Activated T-helper 2 cell treated with anti-CD3 and anti-CD28 coated beads, Interferon-gamma antibody, Interleukin-2, Interleukin-4, amounts not matched to agents 10 μg/mL and 5 μg/mL and 100 μg/mL, durations not matched to agents 14 hours and 24 hours and 36 hours (primary cell): ENCODE results near the gene PTGR2. TPM values are rescaled to one million over a fixed set of nuclear protein-coding genes. Genes with fewer than 3 reads are reported as not detected.
A peak's percentile ranks its signal among the peaks of the same experiment; 100 is the strongest.
"Not testable (repeated sequence)": the region's sequence is repeated elsewhere in the genome, so short reads cannot be mapped to it uniquely, and the experiment has no call there.

Experiments used
- DNase-seq: peaks from one replicate; pipeline ENCODE4 v3.0.0; 2021; ENCODE audit warnings: low spot score
- H3K27ac Mint-ChIP-seq: one replicate; pipeline ENCODE4 v1.8.0; 2021; ENCODE audit warnings: mixed read lengths
- H3K27me3 Mint-ChIP-seq: one replicate; pipeline ENCODE4 v1.8.0; 2021; ENCODE audit warnings: low read depth, mixed read lengths
- H3K36me3 Mint-ChIP-seq: one replicate; pipeline ENCODE4 v1.8.0; 2021; ENCODE audit warnings: low read depth, mixed read lengths
- H3K4me1 Mint-ChIP-seq: one replicate; pipeline ENCODE4 v1.8.0; 2021; ENCODE audit warnings: low read depth, mixed read lengths
- H3K4me3 Mint-ChIP-seq: one replicate; pipeline ENCODE4 v1.8.0; 2021; ENCODE audit warnings: low read depth, mild to moderate bottlenecking, moderate library complexity, mixed read lengths
- H3K9me3 Mint-ChIP-seq: one replicate; pipeline ENCODE4 v1.8.0; 2021; ENCODE audit warnings: mixed read lengths
- intact Hi-C: fragments of 100-400 bp; cut with micrococcal nuclease; formaldehyde crosslinking; loops from one replicate; pipeline ENCODE4 v1.15.1; 2023
- total RNA-seq: library from RNA; stranded (reverse); gene quantifications from 2 replicates; pipeline ENCODE4 v1.2.3, GENCODE V29; 2022

PTGR2 gene
- total RNA-seq, 1 donor from 2014 or later: 1.6 TPM

GRCh38 chr14:73877790-73878189, 26.2 kb downstream of the PTGR2 start:
- H3K4me3 Mint-ChIP-seq: no peak overlapping the region

DNA sequence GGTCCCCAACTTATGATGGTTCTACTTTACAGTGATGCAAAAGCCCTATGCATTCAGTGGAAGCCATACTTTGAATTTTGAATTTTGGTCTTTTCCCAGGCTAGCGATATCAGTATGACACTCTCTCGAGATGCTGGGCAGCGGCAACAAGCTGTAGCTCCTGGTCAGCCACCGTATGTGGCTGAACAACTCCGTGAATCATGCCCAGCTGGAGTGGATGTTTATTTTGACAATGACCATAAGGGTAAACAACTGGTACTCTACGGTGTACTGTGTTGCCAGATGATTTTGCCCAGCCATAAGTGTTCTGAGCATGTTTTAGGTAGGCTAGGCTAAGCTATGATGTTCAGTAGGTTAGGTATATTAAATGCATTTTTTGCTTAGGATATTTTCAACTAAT, 26.8 kb downstream of the PTGR2 start:
- H3K27me3 Mint-ChIP-seq: no peaks in the 10 kb centered on the region
- H3K36me3 Mint-ChIP-seq: no peaks in the 10 kb centered on the region
- intact Hi-C loops: no loop called here
- no peaks in the 10 kb centered on the region for H3K9me3 Mint-ChIP-seq
- no peak overlapping the region for H3K27ac Mint-ChIP-seq
- no peak for DNase-seq
- no peak overlapping the region for H3K4me3 Mint-ChIP-seq
- peaks cover 2% of the 10 kb centered on the region for H3K4me1 Mint-ChIP-seq

More at GRCh38 chr14:73877790-73878189, 26.2 kb downstream of the PTGR2 start:
- no peaks in the 10 kb centered on the region for H3K36me3 Mint-ChIP-seq
- H3K27me3 Mint-ChIP-seq: no peaks in the 10 kb centered on the region
- DNase-seq: no peak
- no peak overlapping the region for H3K27ac Mint-ChIP-seq
- no peaks in the 10 kb centered on the region for H3K9me3 Mint-ChIP-seq
- intact Hi-C loops: no loop called here
- H3K4me1 Mint-ChIP-seq: peaks cover 2% of the 10 kb centered on the region

- no peak for DNase-seq
- Mint-ChIP-seq H3K4me1 (peaks cover 2% of the 10 kb centered on the region), H3K4me3 (no peak overlapping the region), H3K36me3 (no peaks in the 10 kb centered on the region), H3K9me3 (no peaks in the 10 kb centered on the region), H3K27ac (no peak overlapping the region), H3K27me3 (no peaks in the 10 kb centered on the region)
- intact Hi-C loops: no loop called here
Observed at GRCh38 chr14:73879027-73879426, 27.4 kb downstream of the PTGR2 start.

GRCh38 chr14:73884438-73885190, 33.0 kb downstream of the PTGR2 start:
- no peaks in the 10 kb centered on the region for H3K27me3 Mint-ChIP-seq
- intact Hi-C loops: loop anchor here (5.0 kb wide), 1 partner anchor 68 kb away; the partner anchor contains the start of genes COQ6 and FAM161B
- H3K9me3 Mint-ChIP-seq: no peaks in the 10 kb centered on the region
- DNase-seq: no peak
- H3K4me1 Mint-ChIP-seq: peaks cover 37% of the 10 kb centered on the region
- peaks cover 29% of the 10 kb centered on the region for H3K36me3 Mint-ChIP-seq
- H3K27ac Mint-ChIP-seq: peak overlapping the region; percentile 98
- H3K4me3 Mint-ChIP-seq: peak overlapping the region; percentile 84

GRCh38 chr14:73886449-73887317, 35.1 kb downstream of the PTGR2 start, which contains the start of gene ZNF410:
TSS of gene ZNF410 (plus strand) at chr14:73886859. CDS start at chr14:73892176, 5,317 bp downstream.
- Mint-ChIP-seq H3K27ac (peak within 1 kb of the TSS; percentile 98), H3K4me1 (peaks cover 39% of the 10 kb centered on the region)

GRCh38 chr14:73887318-73887616, 35.6 kb downstream of the PTGR2 start:
- peak overlapping the region; percentile 98 for H3K27ac Mint-ChIP-seq
- intact Hi-C loops: loop anchor here (2.0 to 5.0 kb wide), 4 partner anchors 65 to 198 kb away; partner anchors contain the start of genes ALDH6A1, BBOF1, COQ6 and ENTPD5
- peak overlapping the region; percentile 84 for H3K4me3 Mint-ChIP-seq
- H3K9me3 Mint-ChIP-seq: no peaks in the 10 kb centered on the region
- H3K27me3 Mint-ChIP-seq: no peaks in the 10 kb centered on the region
- peaks cover 43% of the 10 kb centered on the region for H3K4me1 Mint-ChIP-seq
- peaks cover 45% of the 10 kb centered on the region for H3K36me3 Mint-ChIP-seq
- no peak for DNase-seq

More at GRCh38 chr14:73886449-73887317, 35.1 kb downstream of the PTGR2 start, which contains the start of gene ZNF410:
- peak; percentile 84 for DNase-seq
- H3K4me3 Mint-ChIP-seq: peak within 1 kb of the TSS; percentile 84
- intact Hi-C loops: loop anchor here (1.0 to 5.0 kb wide), 6 partner anchors 66 to 198 kb away; partner anchors contain the start of genes ALDH6A1, BBOF1, COQ6 and ENTPD5
- no peaks in the 10 kb centered on the region for H3K9me3 Mint-ChIP-seq
- H3K36me3 Mint-ChIP-seq: peaks cover 40% of the 10 kb centered on the region
- no peaks in the 10 kb centered on the region for H3K27me3 Mint-ChIP-seq

DNA sequence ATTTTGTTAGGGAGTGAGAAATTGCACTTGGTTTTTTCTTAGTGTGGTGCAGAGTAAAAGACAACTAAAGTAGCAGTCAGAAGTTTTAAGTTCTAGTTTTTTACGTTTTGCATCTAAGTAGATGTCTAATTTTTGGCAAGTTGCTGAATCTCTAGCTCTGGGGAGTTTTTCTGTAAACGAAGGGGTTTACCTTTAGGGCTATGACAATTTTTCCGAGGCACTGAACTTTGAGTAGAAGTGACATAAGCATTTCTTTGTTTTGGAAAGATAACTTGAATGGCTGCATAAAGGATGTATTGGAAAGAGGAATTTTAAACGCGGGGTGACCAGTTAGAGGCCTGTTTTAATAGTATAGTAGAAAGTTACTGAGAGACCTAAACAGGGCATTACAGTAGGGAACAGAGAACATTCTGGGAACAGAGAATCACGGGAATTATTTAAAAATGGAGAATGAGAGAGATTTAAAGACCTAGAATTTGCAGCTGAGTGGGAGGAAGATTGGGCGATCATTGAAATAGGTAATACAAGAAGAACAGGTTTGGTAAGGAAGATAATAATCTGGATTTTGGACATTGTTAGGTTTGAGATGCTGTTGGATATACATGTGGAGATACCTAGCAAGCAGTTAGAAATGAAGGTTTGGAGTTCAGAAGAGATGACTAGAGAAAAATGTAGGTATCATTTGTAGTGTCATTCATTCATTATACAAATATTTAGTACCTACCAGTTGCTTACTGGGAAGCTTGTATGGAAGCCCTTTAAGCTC, 36.2 kb downstream of the PTGR2 start:
- peaks cover 45% of the 10 kb centered on the region for H3K36me3 Mint-ChIP-seq
- intact Hi-C loops: loop anchor here (2.0 to 5.0 kb wide), 4 partner anchors 64 to 197 kb away; partner anchors contain the start of genes ALDH6A1, BBOF1, COQ6 and ENTPD5

DNA sequence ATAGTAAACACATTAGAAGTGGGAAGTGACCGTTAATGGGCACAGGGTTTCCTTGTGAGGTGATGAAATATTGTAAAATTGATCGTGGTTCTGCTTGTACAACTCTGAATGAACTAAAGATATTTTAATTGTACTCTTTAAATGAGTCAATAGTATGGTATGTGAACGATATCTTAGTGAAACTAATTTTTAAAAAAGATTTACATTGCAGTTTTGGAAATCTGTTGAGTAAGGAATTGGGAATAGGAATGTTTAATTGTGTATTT, 36.8 kb downstream of the PTGR2 start:
- Mint-ChIP-seq H3K4me3 (peak overlapping the region; percentile 84), H3K36me3 (peaks cover 45% of the 10 kb centered on the region), H3K27me3 (no peaks in the 10 kb centered on the region), H3K9me3 (no peaks in the 10 kb centered on the region), H3K4me1 (peaks cover 43% of the 10 kb centered on the region), H3K27ac (peak overlapping the region; percentile 98)
- intact Hi-C loops: loop anchor here (5.0 kb wide), 1 partner anchor 64 kb away; the partner anchor contains the start of genes COQ6 and FAM161B
- no peak for DNase-seq

More for the DNA sequence above, 36.2 kb downstream of the PTGR2 start:
- Mint-ChIP-seq H3K27me3 (no peaks in the 10 kb centered on the region), H3K4me3 (peak overlapping the region; percentile 84), H3K4me1 (peaks cover 43% of the 10 kb centered on the region), H3K9me3 (no peaks in the 10 kb centered on the region), H3K27ac (peak overlapping the region; percentile 98)
- no peak for DNase-seq

- no peaks in the 10 kb centered on the region for H3K27me3 Mint-ChIP-seq
- H3K4me1 Mint-ChIP-seq: peaks cover 43% of the 10 kb centered on the region
- peak overlapping the region; percentile 84 for H3K4me3 Mint-ChIP-seq
- peaks cover 49% of the 10 kb centered on the region for H3K36me3 Mint-ChIP-seq
- no peak for DNase-seq
- intact Hi-C loops: loop anchor here (5.0 kb wide), 1 partner anchor 63 kb away; the partner anchor contains the start of genes COQ6 and FAM161B
- H3K27ac Mint-ChIP-seq: peak overlapping the region; percentile 24
- H3K9me3 Mint-ChIP-seq: no peaks in the 10 kb centered on the region
Observed at GRCh38 chr14:73888971-73889370, 37.3 kb downstream of the PTGR2 start.

DNA sequence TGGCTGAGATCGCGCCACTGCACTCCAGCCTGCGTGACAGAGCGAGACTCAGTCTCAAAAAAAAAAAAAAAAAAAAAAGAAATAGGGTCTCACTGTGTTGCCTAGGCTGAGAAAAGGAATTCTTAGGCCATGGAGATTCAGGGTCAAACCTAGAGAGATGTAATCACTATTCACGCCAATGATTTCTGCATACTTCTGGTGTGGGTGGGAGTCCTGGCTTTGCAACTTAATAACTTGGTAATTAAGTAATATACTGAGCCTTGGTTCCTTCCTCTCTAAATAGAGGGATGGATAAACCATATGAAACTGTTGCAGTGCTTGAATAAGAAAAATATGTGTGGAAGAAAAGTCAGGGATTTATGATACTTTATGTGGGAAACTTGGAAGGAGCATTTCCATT, 37.7 kb downstream of the PTGR2 start:
- peak overlapping the region; percentile 9 for H3K4me3 Mint-ChIP-seq
- no peak overlapping the region for H3K27ac Mint-ChIP-seq
- H3K36me3 Mint-ChIP-seq: peaks cover 52% of the 10 kb centered on the region

DNA sequence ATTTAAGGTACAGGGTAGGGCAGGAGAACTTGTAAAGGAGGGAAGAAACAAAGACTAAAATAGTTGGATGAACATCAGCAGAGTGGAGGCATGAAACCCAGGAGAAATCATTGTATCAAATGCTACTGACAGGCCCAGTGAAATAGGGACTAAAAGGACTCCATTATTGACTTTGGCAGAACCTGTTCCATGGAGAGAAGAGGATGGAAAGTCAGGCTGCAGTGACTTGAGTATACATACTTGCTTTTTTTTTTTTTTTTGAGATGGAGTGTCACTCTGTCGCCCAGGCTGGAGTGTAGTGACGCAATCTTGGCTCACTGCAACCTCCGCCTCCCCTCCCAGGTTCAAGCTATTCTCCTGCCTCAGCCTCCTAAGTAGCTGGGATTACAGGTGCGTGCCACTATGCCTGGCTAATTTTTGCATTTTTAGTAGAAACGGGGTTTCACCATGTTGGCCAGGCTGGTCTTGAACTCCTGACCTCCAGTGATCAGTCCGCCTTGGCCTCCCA, 42.6 kb downstream of the PTGR2 start:
- intact Hi-C loops, H3K27me3 Mint-ChIP-seq, H3K27ac Mint-ChIP-seq, H3K4me3 Mint-ChIP-seq, H3K9me3 Mint-ChIP-seq, DNase-seq: not testable (repeated sequence)
- peaks cover 62% of the 10 kb centered on the region for H3K36me3 Mint-ChIP-seq
- peaks cover 22% of the 10 kb centered on the region for H3K4me1 Mint-ChIP-seq

More for the DNA sequence above, 37.7 kb downstream of the PTGR2 start:
- no peak for DNase-seq
- Mint-ChIP-seq H3K27me3 (no peaks in the 10 kb centered on the region), H3K4me1 (peaks cover 43% of the 10 kb centered on the region), H3K9me3 (no peaks in the 10 kb centered on the region)
- intact Hi-C loops: loop anchor here (5.0 kb wide), 1 partner anchor 63 kb away; the partner anchor contains the start of genes COQ6 and FAM161B

DNA sequence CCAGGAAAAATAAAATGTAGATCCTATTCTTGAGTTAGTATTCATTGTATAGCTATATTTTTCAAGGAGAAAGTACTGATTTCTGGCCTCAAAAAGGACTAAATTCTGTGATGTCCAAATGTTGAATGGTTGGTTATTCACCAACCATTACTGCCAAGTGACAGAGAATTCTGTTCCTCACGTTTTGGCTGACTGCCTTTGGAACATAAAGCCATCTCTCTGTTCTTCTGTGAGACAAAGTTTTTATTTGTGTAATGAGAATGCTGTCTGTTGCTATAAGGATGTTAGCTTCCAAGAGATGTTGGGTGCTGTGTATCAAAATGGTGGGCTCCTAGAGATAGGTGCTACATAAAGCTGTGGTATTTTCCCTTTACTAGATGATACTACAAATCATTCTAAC, 44.3 kb downstream of the PTGR2 start:
- H3K4me3 Mint-ChIP-seq: no peak overlapping the region
- peaks cover 62% of the 10 kb centered on the region for H3K36me3 Mint-ChIP-seq
- no peaks in the 10 kb centered on the region for H3K9me3 Mint-ChIP-seq
- intact Hi-C loops: no loop called here
- no peak for DNase-seq
- no peaks in the 10 kb centered on the region for H3K27me3 Mint-ChIP-seq
- H3K27ac Mint-ChIP-seq: peak overlapping the region; percentile 47
- H3K4me1 Mint-ChIP-seq: peaks cover 15% of the 10 kb centered on the region
